GM12864 (cell line): Measurements from ENCODE around the gene EFCAB5.
A peak's percentile ranks its signal among the peaks of the same experiment; 100 is the strongest.
"Not testable (repeated sequence)": the region's sequence is repeated elsewhere in the genome, so short reads cannot be mapped to it uniquely, and the experiment has no call there.

Source experiments
- DNase-seq: peaks from one replicate; pipeline ENCODE4 v3.0.0-alpha.2; 2011; ENCODE audit warnings: low read depth
- H3K4me3 ChIP-seq: 2 replicates; pipeline ENCODE4 v1.5.1; 2011; ENCODE audit warnings: mild to moderate bottlenecking, low read depth, low read length, control low read depth
- TF ChIP-seq, protein P1 (sequence below): IDR thresholded peaks from 2 replicates; pipeline ENCODE4 v1.5.1; 2011; ENCODE audit warnings: low read depth, mild to moderate bottlenecking, moderate library complexity, low read length, control low read depth, inconsistent platforms; ENCODE audit errors: missing control alignments

The EFCAB5 gene

DNA sequence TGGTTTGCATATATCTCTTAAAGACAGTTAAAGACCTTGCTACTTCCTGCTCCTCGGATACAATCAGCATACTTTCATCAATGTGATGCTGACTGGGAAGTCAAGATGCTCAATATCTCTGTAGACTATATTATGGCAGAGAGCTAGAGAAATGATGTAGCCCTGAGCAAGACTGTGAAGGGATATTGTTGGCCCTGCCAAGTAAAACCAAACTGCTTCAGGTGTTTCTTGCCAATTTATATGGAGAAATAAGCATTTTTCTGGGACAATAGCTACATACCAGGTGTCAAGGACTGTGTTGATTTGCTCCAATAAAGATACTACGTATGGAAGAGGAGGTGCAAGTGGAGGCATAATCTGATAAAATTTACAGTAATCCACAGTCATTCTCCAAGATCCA, 4.7 kb upstream of the EFCAB5 start:
- no peak overlapping the region for H3K4me3 ChIP-seq
- no peak for DNase-seq
- TF ChIP-seq, protein P1, sequence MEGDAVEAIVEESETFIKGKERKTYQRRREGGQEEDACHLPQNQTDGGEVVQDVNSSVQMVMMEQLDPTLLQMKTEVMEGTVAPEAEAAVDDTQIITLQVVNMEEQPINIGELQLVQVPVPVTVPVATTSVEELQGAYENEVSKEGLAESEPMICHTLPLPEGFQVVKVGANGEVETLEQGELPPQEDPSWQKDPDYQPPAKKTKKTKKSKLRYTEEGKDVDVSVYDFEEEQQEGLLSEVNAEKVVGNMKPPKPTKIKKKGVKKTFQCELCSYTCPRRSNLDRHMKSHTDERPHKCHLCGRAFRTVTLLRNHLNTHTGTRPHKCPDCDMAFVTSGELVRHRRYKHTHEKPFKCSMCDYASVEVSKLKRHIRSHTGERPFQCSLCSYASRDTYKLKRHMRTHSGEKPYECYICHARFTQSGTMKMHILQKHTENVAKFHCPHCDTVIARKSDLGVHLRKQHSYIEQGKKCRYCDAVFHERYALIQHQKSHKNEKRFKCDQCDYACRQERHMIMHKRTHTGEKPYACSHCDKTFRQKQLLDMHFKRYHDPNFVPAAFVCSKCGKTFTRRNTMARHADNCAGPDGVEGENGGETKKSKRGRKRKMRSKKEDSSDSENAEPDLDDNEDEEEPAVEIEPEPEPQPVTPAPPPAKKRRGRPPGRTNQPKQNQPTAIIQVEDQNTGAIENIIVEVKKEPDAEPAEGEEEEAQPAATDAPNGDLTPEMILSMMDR = no peak

DNA sequence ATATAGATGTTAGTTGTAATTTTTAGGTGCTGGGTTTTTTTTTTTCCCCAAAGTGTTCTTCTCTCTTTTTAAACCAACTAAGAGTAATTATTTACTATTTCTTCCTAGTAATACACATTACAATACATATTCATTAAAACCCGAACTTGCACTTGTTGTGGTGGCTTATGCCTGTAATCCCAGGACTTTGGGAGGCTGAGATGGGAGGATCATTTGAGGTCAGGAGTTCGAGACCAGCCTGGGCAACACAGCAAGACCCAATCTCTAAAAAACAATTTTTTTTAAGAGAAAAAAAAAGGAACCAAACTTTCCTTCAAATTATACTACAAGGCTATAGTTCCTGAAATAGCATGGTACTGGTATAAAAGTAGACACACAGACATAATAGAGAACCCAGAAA, 3.8 kb downstream of the EFCAB5 start:
- DNase-seq = no peak
- H3K4me3 ChIP-seq = no peak overlapping the region
- TF ChIP-seq, protein P1 = no peak

DNA sequence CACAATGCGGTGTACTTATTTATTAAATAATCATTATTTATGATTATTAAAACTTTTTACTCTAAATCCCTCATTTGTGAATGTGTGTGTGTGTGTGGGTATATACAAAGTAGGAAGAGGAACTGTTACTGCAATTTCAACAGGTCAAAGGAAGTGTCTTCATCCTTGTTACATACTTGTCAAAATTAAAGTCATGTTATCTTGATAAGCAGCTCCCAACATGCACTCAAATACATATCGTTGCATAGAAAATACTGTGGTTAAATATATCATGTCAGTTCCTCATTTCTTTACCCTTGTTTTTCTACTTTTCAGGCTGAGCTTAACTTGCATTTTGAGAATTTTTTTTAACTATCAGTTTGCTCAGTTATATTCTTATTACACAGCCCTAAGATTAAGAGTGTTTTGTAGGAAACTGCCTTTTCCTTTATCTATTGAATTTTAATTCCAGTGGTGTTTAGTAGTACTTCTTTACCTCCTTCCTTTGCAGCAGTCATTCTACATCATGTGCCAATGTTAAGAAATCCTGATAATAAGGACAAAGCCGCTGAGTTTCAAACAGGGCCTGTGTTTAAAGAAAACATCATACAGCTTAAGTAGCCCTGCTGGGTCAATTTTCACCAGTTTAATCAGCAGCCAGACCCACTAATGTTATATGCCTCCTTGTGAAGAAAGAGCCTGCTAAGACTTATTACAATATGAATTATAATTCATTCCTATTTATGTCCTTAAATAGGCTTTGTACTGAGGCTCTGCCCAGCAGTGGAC, 7.2 kb downstream of the EFCAB5 start:
- no peak overlapping the region for H3K4me3 ChIP-seq
- DNase-seq = no peak
- TF ChIP-seq, protein P1 = no peak

DNA sequence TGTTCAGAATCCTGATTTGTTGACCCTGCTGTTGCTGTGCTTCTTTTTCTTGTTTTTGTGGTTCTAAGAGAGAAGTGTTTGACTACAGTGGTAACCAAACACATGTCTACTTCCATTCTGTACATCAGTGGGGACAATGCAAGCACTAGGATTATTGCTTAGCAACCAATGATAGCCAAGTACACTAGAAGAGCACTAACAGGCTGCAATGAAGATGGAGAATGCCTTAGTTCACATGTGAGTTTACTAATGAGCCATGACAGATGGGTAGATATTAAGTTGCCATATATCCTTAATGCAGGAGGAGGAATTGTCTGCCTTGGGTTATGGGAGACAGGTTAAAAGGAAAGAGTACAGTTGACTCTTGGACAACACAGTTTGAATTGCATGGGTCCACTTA, 8.3 kb downstream of the EFCAB5 start:
- H3K4me3 ChIP-seq = no peak overlapping the region
- DNase-seq = no peak
- TF ChIP-seq, protein P1 = no peak

DNA sequence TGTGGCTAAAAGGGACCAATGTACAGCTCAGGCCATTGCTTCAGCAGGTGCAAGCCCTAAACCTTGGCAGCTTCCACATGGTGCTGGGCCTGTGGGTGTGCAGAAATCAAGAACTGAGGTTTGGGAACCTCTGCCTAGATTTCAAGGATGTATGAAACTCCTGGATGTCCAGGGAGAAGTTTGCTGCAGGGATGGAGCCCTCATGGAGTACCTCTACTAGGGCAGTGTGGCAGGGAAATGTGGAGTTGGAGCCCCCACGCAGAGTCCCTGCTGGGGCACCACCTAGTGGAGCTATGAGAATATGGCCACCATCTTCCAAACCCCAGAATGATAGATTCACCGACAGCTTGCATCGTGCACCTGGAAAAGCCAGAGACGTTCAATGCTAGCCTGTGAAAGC, 13.0 kb downstream of the EFCAB5 start:
- TF ChIP-seq, protein P1 = peak; percentile 20
- H3K4me3 ChIP-seq = no peak overlapping the region
- DNase-seq = no peak

- TF ChIP-seq, protein P1 = no peak
- no peak for DNase-seq
- H3K4me3 ChIP-seq = no peak overlapping the region
These were observed 14.8 kb downstream of the EFCAB5 start for GRCh38 chr17:29956225-29956624.

- not testable (repeated sequence) for H3K4me3 ChIP-seq, DNase-seq
These were observed 16.1 kb downstream of the EFCAB5 start for GRCh38 chr17:29957488-29957887.
